H9 (cell line): ENCODE measurements around the gene TSKU. TPM values are rescaled to one million over a fixed set of nuclear protein-coding genes. Genes with fewer than 3 reads are reported as not detected.
"Not testable (repeated sequence)": the region's sequence is repeated elsewhere in the genome, so short reads cannot be mapped to it uniquely, and the experiment has no call there.

Experiments
- DNase-seq: peaks from one replicate; pipeline ENCODE4 v3.0.0-alpha.2; 2017
- H2AFZ ChIP-seq: one replicate; pipeline ENCODE4 v1.6.1; 2013; ENCODE audit warnings: mild to moderate bottlenecking, low read length, control low read depth, moderate library complexity
- H2AK5ac ChIP-seq: 2 replicates; pipeline ENCODE4 v1.6.1; 2013; ENCODE audit warnings: low read length, control low read depth, mixed read lengths; ENCODE audit not compliant: insufficient read length
- H2BK120ac ChIP-seq: one replicate; pipeline ENCODE4 v1.6.1; 2013; ENCODE audit warnings: low read depth, mild to moderate bottlenecking, low read length, control low read depth, inconsistent platforms; ENCODE audit not compliant: poor library complexity, severe bottlenecking
- H2BK12ac ChIP-seq: 2 replicates; pipeline ENCODE4 v1.6.1; 2013; ENCODE audit warnings: low read length, control low read depth, mixed read lengths, low read depth; ENCODE audit not compliant: insufficient read length
- H2BK15ac ChIP-seq: 2 replicates; pipeline ENCODE4 v1.6.1; 2013; ENCODE audit warnings: low read depth, low read length, control low read depth
- H2BK20ac ChIP-seq: one replicate; pipeline ENCODE4 v1.6.1; 2013; ENCODE audit warnings: low read depth, mild to moderate bottlenecking, low read length, control low read depth, inconsistent platforms; ENCODE audit not compliant: poor library complexity, severe bottlenecking
- H2BK5ac ChIP-seq: 2 replicates; pipeline ENCODE4 v1.6.1; 2013; ENCODE audit warnings: low read length, control low read depth, mixed read lengths; ENCODE audit not compliant: insufficient read length
- H3K14ac ChIP-seq: 2 replicates; pipeline ENCODE4 v1.6.1; 2013; ENCODE audit warnings: low read length, control low read depth; ENCODE audit not compliant: insufficient read depth
- H3K18ac ChIP-seq: 2 replicates; pipeline ENCODE4 v1.6.1; 2013; ENCODE audit warnings: low read depth, mild to moderate bottlenecking, mixed read lengths, low read length, control low read depth; ENCODE audit not compliant: insufficient read length
- H3K23ac ChIP-seq: 2 replicates; pipeline ENCODE4 v1.6.1; 2013; ENCODE audit warnings: low read length, control low read depth, mixed read lengths, low read depth; ENCODE audit not compliant: insufficient read length
- H3K23me2 ChIP-seq: 2 replicates; pipeline ENCODE4 v1.6.1; 2013; ENCODE audit warnings: low read depth, mild to moderate bottlenecking, mixed read lengths, low read length, control low read depth; ENCODE audit not compliant: insufficient read length, poor library complexity, severe bottlenecking
- H3K27ac ChIP-seq: 2 replicates; pipeline ENCODE4 v1.5.1; 2013; ENCODE audit warnings: low read length, control low read depth, mixed read lengths, low read depth; ENCODE audit not compliant: insufficient read length
- H3K27me3 ChIP-seq: 2 replicates; pipeline ENCODE4 v1.6.1; 2013; ENCODE audit warnings: low read length, control low read depth, inconsistent platforms; ENCODE audit not compliant: insufficient read depth
- H3K4ac ChIP-seq: 2 replicates; pipeline ENCODE4 v1.6.1; 2013; ENCODE audit warnings: low read depth, mild to moderate bottlenecking, control low read depth, inconsistent platforms, low read length, moderate library complexity
- H3K4me1 ChIP-seq: 2 replicates; pipeline ENCODE4 v1.6.1; 2013; ENCODE audit warnings: low read length, control low read depth, inconsistent platforms; ENCODE audit not compliant: insufficient read depth
- H3K4me2 ChIP-seq: 2 replicates; pipeline ENCODE4 v1.6.1; 2013; ENCODE audit warnings: low read length, control low read depth, mixed read lengths; ENCODE audit not compliant: insufficient read length, insufficient read depth
- H3K56ac ChIP-seq: 2 replicates; pipeline ENCODE4 v1.6.1; 2013; ENCODE audit warnings: low read depth, mild to moderate bottlenecking, mixed read lengths, low read length, control low read depth; ENCODE audit not compliant: insufficient read length
- H3K79me1 ChIP-seq: 2 replicates; pipeline ENCODE4 v1.6.1; 2013; ENCODE audit warnings: low read depth, mild to moderate bottlenecking, moderate library complexity, low read length, control low read depth, inconsistent platforms; ENCODE audit not compliant: insufficient read depth, poor library complexity, severe bottlenecking
- H3K79me2 ChIP-seq: 2 replicates; pipeline ENCODE4 v1.6.1; 2013; ENCODE audit warnings: low read length, control low read depth, inconsistent platforms; ENCODE audit not compliant: insufficient read depth
- H3K9ac ChIP-seq: 2 replicates; pipeline ENCODE4 v1.6.1; 2013; ENCODE audit warnings: low read length, control low read depth, mixed read lengths; ENCODE audit not compliant: insufficient read length; ENCODE audit errors: extremely low read depth
- H3K9me3 ChIP-seq: one replicate; pipeline ENCODE4 v1.6.1; 2013; ENCODE audit warnings: low read depth, low read length, inconsistent platforms; ENCODE audit not compliant: control insufficient read depth
- H3T11ph ChIP-seq: one replicate; pipeline ENCODE4 v1.6.1; 2013; ENCODE audit warnings: mild to moderate bottlenecking, low read length, control low read depth, inconsistent platforms
- H4K20me1 ChIP-seq: one replicate; pipeline ENCODE4 v1.6.1; 2013; ENCODE audit not compliant: control insufficient read depth, insufficient read length, insufficient read depth
- H4K5ac ChIP-seq: 2 replicates; pipeline ENCODE4 v1.6.1; 2013; ENCODE audit warnings: low read depth, mild to moderate bottlenecking, mixed read lengths, low read length, control low read depth; ENCODE audit not compliant: insufficient read length
- H4K8ac ChIP-seq: replicated peaks from 2 replicates; pipeline ENCODE4 v1.6.1; 2013; ENCODE audit warnings: low read length, control low read depth, mixed read lengths, low read depth; ENCODE audit not compliant: insufficient read length
- H4K91ac ChIP-seq: 2 replicates; pipeline ENCODE4 v1.6.1; 2013; ENCODE audit warnings: low read depth, mild to moderate bottlenecking, moderate library complexity, mixed read lengths, low read length, control low read depth; ENCODE audit not compliant: insufficient read length
- H3K27ac Mint-ChIP-seq, 3 experiments: 2 replicates in 2 of 3; 3 replicates in 1 of 3; pipeline ENCODE4 v1.8.0; 2020 to 2021; ENCODE audit warnings: mixed read lengths in 3 of 3, mild to moderate bottlenecking in 1 of 3, moderate library complexity in 1 of 3
- H3K27me3 Mint-ChIP-seq: 2 replicates; pipeline ENCODE4 v1.8.0; 2021; ENCODE audit warnings: low read depth, mild to moderate bottlenecking, moderate library complexity, mixed read lengths
- H3K36me3 Mint-ChIP-seq, 3 experiments: 2 replicates in 2 of 3; 3 replicates in 1 of 3; pipeline ENCODE4 v1.8.0; 2020 to 2021; ENCODE audit warnings: low read depth in 3 of 3, mixed read lengths in 3 of 3; ENCODE audit not compliant: insufficient read depth in 1 of 3
- H3K4me1 Mint-ChIP-seq, 2 experiments: 2 replicates each; pipeline ENCODE4 v1.8.0; 2020; ENCODE audit warnings: mixed read lengths in 2 of 2
- H3K4me3 Mint-ChIP-seq, 2 experiments: 2 replicates in 1 of 2; 3 replicates in 1 of 2; pipeline ENCODE4 v1.8.0; 2020 to 2021; ENCODE audit warnings: mild to moderate bottlenecking in 2 of 2, mixed read lengths in 2 of 2, moderate library complexity in 1 of 2
- H3K9me3 Mint-ChIP-seq, 2 experiments: 2 replicates in 1 of 2; 3 replicates in 1 of 2; pipeline ENCODE4 v1.8.0; 2020; ENCODE audit warnings: mild to moderate bottlenecking in 2 of 2, mixed read lengths in 2 of 2, moderate library complexity in 1 of 2
- total RNA-seq: library from RNA; stranded (reverse); gene quantifications from 2 replicates; pipeline ENCODE4 v1.2.1, GENCODE V29; 2021

The TSKU gene
- total RNA-seq, 1 experiment from 2014 or later, result 25.4 TPM

- not testable (repeated sequence) for H3K36me3 Mint-ChIP-seq, H3K27me3 ChIP-seq, H2BK12ac ChIP-seq, H3K23me2 ChIP-seq, H4K5ac ChIP-seq, H2BK15ac ChIP-seq, H3K27ac Mint-ChIP-seq, H3K27ac ChIP-seq, H4K91ac ChIP-seq, DNase-seq, H2AK5ac ChIP-seq, H2BK20ac ChIP-seq, H3K9me3 Mint-ChIP-seq, H3K4me2 ChIP-seq, H3K4ac ChIP-seq, H3K9me3 ChIP-seq, H3K23ac ChIP-seq, H3K4me1 ChIP-seq, H3K4me3 Mint-ChIP-seq, H3K14ac ChIP-seq, H4K8ac ChIP-seq, H3K18ac ChIP-seq, H3K56ac ChIP-seq, H2AFZ ChIP-seq, H3K79me2 ChIP-seq, H3T11ph ChIP-seq, H3K79me1 ChIP-seq, H2BK120ac ChIP-seq, H4K20me1 ChIP-seq, H3K9ac ChIP-seq, H2BK5ac ChIP-seq, H3K27me3 Mint-ChIP-seq
- peaks cover 11% of the 10 kb centered on the region in 2 experiments for H3K4me1 Mint-ChIP-seq
These were observed 43.8 kb downstream of the TSKU start for GRCh38 chr11:76827005-76827404.
